H9 (cell line): ENCODE data around the gene PLEKHO2. TPM values are rescaled to one million over a fixed set of nuclear protein-coding genes. Genes with fewer than 3 reads are reported as not detected.

Experiments used
- DNase-seq: peaks from one replicate; pipeline ENCODE4 v3.0.0-alpha.2; 2017
- H2AFZ ChIP-seq: one replicate; pipeline ENCODE4 v1.6.1; 2013; ENCODE audit warnings: mild to moderate bottlenecking, low read length, control low read depth, moderate library complexity
- H2AK5ac ChIP-seq: 2 replicates; pipeline ENCODE4 v1.6.1; 2013; ENCODE audit warnings: low read length, control low read depth, mixed read lengths; ENCODE audit not compliant: insufficient read length
- H2BK120ac ChIP-seq: one replicate; pipeline ENCODE4 v1.6.1; 2013; ENCODE audit warnings: low read depth, mild to moderate bottlenecking, low read length, control low read depth, inconsistent platforms; ENCODE audit not compliant: poor library complexity, severe bottlenecking
- H2BK12ac ChIP-seq: 2 replicates; pipeline ENCODE4 v1.6.1; 2013; ENCODE audit warnings: low read length, control low read depth, mixed read lengths, low read depth; ENCODE audit not compliant: insufficient read length
- H2BK15ac ChIP-seq: 2 replicates; pipeline ENCODE4 v1.6.1; 2013; ENCODE audit warnings: low read depth, low read length, control low read depth
- H2BK20ac ChIP-seq: one replicate; pipeline ENCODE4 v1.6.1; 2013; ENCODE audit warnings: low read depth, mild to moderate bottlenecking, low read length, control low read depth, inconsistent platforms; ENCODE audit not compliant: poor library complexity, severe bottlenecking
- H2BK5ac ChIP-seq: 2 replicates; pipeline ENCODE4 v1.6.1; 2013; ENCODE audit warnings: low read length, control low read depth, mixed read lengths; ENCODE audit not compliant: insufficient read length
- H3K14ac ChIP-seq: 2 replicates; pipeline ENCODE4 v1.6.1; 2013; ENCODE audit warnings: low read length, control low read depth; ENCODE audit not compliant: insufficient read depth
- H3K18ac ChIP-seq: 2 replicates; pipeline ENCODE4 v1.6.1; 2013; ENCODE audit warnings: low read depth, mild to moderate bottlenecking, mixed read lengths, low read length, control low read depth; ENCODE audit not compliant: insufficient read length
- H3K23ac ChIP-seq: 2 replicates; pipeline ENCODE4 v1.6.1; 2013; ENCODE audit warnings: low read length, control low read depth, mixed read lengths, low read depth; ENCODE audit not compliant: insufficient read length
- H3K23me2 ChIP-seq: 2 replicates; pipeline ENCODE4 v1.6.1; 2013; ENCODE audit warnings: low read depth, mild to moderate bottlenecking, mixed read lengths, low read length, control low read depth; ENCODE audit not compliant: insufficient read length, poor library complexity, severe bottlenecking
- H3K27ac ChIP-seq: 2 replicates; pipeline ENCODE4 v1.5.1; 2013; ENCODE audit warnings: low read length, control low read depth, mixed read lengths, low read depth; ENCODE audit not compliant: insufficient read length
- H3K27me3 ChIP-seq: 2 replicates; pipeline ENCODE4 v1.6.1; 2013; ENCODE audit warnings: low read length, control low read depth, inconsistent platforms; ENCODE audit not compliant: insufficient read depth
- H3K4ac ChIP-seq: 2 replicates; pipeline ENCODE4 v1.6.1; 2013; ENCODE audit warnings: low read depth, mild to moderate bottlenecking, control low read depth, inconsistent platforms, low read length, moderate library complexity
- H3K4me1 ChIP-seq: 2 replicates; pipeline ENCODE4 v1.6.1; 2013; ENCODE audit warnings: low read length, control low read depth, inconsistent platforms; ENCODE audit not compliant: insufficient read depth
- H3K4me2 ChIP-seq: 2 replicates; pipeline ENCODE4 v1.6.1; 2013; ENCODE audit warnings: low read length, control low read depth, mixed read lengths; ENCODE audit not compliant: insufficient read length, insufficient read depth
- H3K56ac ChIP-seq: 2 replicates; pipeline ENCODE4 v1.6.1; 2013; ENCODE audit warnings: low read depth, mild to moderate bottlenecking, mixed read lengths, low read length, control low read depth; ENCODE audit not compliant: insufficient read length
- H3K79me1 ChIP-seq: 2 replicates; pipeline ENCODE4 v1.6.1; 2013; ENCODE audit warnings: low read depth, mild to moderate bottlenecking, moderate library complexity, low read length, control low read depth, inconsistent platforms; ENCODE audit not compliant: insufficient read depth, poor library complexity, severe bottlenecking
- H3K79me2 ChIP-seq: 2 replicates; pipeline ENCODE4 v1.6.1; 2013; ENCODE audit warnings: low read length, control low read depth, inconsistent platforms; ENCODE audit not compliant: insufficient read depth
- H3K9ac ChIP-seq: 2 replicates; pipeline ENCODE4 v1.6.1; 2013; ENCODE audit warnings: low read length, control low read depth, mixed read lengths; ENCODE audit not compliant: insufficient read length; ENCODE audit errors: extremely low read depth
- H3K9me3 ChIP-seq: one replicate; pipeline ENCODE4 v1.6.1; 2013; ENCODE audit warnings: low read depth, low read length, inconsistent platforms; ENCODE audit not compliant: control insufficient read depth
- H3T11ph ChIP-seq: one replicate; pipeline ENCODE4 v1.6.1; 2013; ENCODE audit warnings: mild to moderate bottlenecking, low read length, control low read depth, inconsistent platforms
- H4K20me1 ChIP-seq: one replicate; pipeline ENCODE4 v1.6.1; 2013; ENCODE audit not compliant: control insufficient read depth, insufficient read length, insufficient read depth
- H4K5ac ChIP-seq: 2 replicates; pipeline ENCODE4 v1.6.1; 2013; ENCODE audit warnings: low read depth, mild to moderate bottlenecking, mixed read lengths, low read length, control low read depth; ENCODE audit not compliant: insufficient read length
- H4K8ac ChIP-seq: replicated peaks from 2 replicates; pipeline ENCODE4 v1.6.1; 2013; ENCODE audit warnings: low read length, control low read depth, mixed read lengths, low read depth; ENCODE audit not compliant: insufficient read length
- H4K91ac ChIP-seq: 2 replicates; pipeline ENCODE4 v1.6.1; 2013; ENCODE audit warnings: low read depth, mild to moderate bottlenecking, moderate library complexity, mixed read lengths, low read length, control low read depth; ENCODE audit not compliant: insufficient read length
- H3K27ac Mint-ChIP-seq, 3 experiments: 2 replicates in 2 of 3; 3 replicates in 1 of 3; pipeline ENCODE4 v1.8.0; 2020 to 2021; ENCODE audit warnings: mixed read lengths in 3 of 3, mild to moderate bottlenecking in 1 of 3, moderate library complexity in 1 of 3
- H3K27me3 Mint-ChIP-seq: 2 replicates; pipeline ENCODE4 v1.8.0; 2021; ENCODE audit warnings: low read depth, mild to moderate bottlenecking, moderate library complexity, mixed read lengths
- H3K36me3 Mint-ChIP-seq, 3 experiments: 2 replicates in 2 of 3; 3 replicates in 1 of 3; pipeline ENCODE4 v1.8.0; 2020 to 2021; ENCODE audit warnings: low read depth in 3 of 3, mixed read lengths in 3 of 3; ENCODE audit not compliant: insufficient read depth in 1 of 3
- H3K4me1 Mint-ChIP-seq, 2 experiments: 2 replicates each; pipeline ENCODE4 v1.8.0; 2020; ENCODE audit warnings: mixed read lengths in 2 of 2
- H3K4me3 Mint-ChIP-seq, 2 experiments: 2 replicates in 1 of 2; 3 replicates in 1 of 2; pipeline ENCODE4 v1.8.0; 2020 to 2021; ENCODE audit warnings: mild to moderate bottlenecking in 2 of 2, mixed read lengths in 2 of 2, moderate library complexity in 1 of 2
- H3K9me3 Mint-ChIP-seq, 2 experiments: 2 replicates in 1 of 2; 3 replicates in 1 of 2; pipeline ENCODE4 v1.8.0; 2020; ENCODE audit warnings: mild to moderate bottlenecking in 2 of 2, mixed read lengths in 2 of 2, moderate library complexity in 1 of 2
- CTCF ChIP-seq: fragments of 200-600 bp; sonication (generic); conservative IDR thresholded peaks from 3 replicates; pipeline ENCODE4 v1.8.0; 2021; ENCODE audit warnings: antibody characterized with exemption, mild to moderate bottlenecking
- WGBS: extraction: QIAGEN DNeasy Blood & Tissue Kit; methylation state at CpG from one replicate; pipeline ENCODE4 v1.1.7; 2013; ENCODE audit warnings: missing lambda C conversion rate, low lambda C conversion rate, mixed read lengths; ENCODE audit not compliant: insufficient read length; ENCODE audit errors: extremely low coverage; 5-methylcytosine and 5-hydroxymethylcytosine counted together
- total RNA-seq: library from RNA; stranded (reverse); gene quantifications from 2 replicates; pipeline ENCODE4 v1.2.1, GENCODE V29; 2021

Gene PLEKHO2
- total RNA-seq, 1 experiment from 2014 or later, result 18.1 TPM

GRCh38 chr15:64909546-64909945 is 67.8 kb downstream of the PLEKHO2 start:
- Mint-ChIP-seq H3K4me1 (peaks cover 19 to 21% of the 10 kb centered on the region in 2 experiments), H3K27me3 (peaks cover 62% of the 10 kb centered on the region), H3K27ac (no peak overlapping the region), H3K9me3 (peaks cover 17 to 19% of the 10 kb centered on the region in 2 experiments), H3K4me3 (no peak overlapping the region; a peak in 1 of 5 replicates), H3K36me3 (peaks cover 7 to 19% (median 9%) of the 10 kb centered on the region in 3 experiments)
- Histone ChIP-seq H2BK120ac (no peak overlapping the region), H3K14ac (no peak overlapping the region), H2AK5ac (no peak overlapping the region), H3K4ac (no peak overlapping the region), H3K23ac (no peak overlapping the region), H2BK20ac (no peak overlapping the region), H4K5ac (no peak overlapping the region), H4K8ac (no peak overlapping the region), H2BK12ac (no peak overlapping the region), H3K79me2 (no peaks in the 10 kb centered on the region), H3T11ph (no peak overlapping the region), H4K20me1 (no peaks in the 10 kb centered on the region), H3K79me1 (no peaks in the 10 kb centered on the region), H4K91ac (no peak overlapping the region), H3K9ac (no peak overlapping the region), H2AFZ (no peak overlapping the region), H3K23me2 (peaks cover 12% of the 10 kb centered on the region), H2BK5ac (no peak overlapping the region), H3K18ac (no peak overlapping the region), H3K4me1 (no peaks in the 10 kb centered on the region), H3K4me2 (no peak overlapping the region), H3K27ac (no peak overlapping the region), H3K56ac (no peak overlapping the region), H2BK15ac (no peak overlapping the region), H3K27me3 (no peaks in the 10 kb centered on the region; the same call in 1 of the 2 replicates), H3K9me3 (peaks cover 4% of the 10 kb centered on the region)
- no peak for TF ChIP-seq CTCF
- no peak for DNase-seq
- WGBS, result no CpG with 5 or more reads among the region's 3 CpGs
